ENCODE measurements around the gene STXBP4.

- TF ChIP-seq CTCF (IDR thresholded peaks at IDR 0.05; ENCODE audit: insufficient read depth, low read length, poor library complexity, severe bottlenecking) (no peak), EZH2phosphoT487 (conservative IDR thresholded peaks at IDR 0.05; ENCODE audit: low read length) (no peak)
Measured at GRCh38 chr17:55122114-55122513, 153.5 kb downstream of the STXBP4 start.
